DOHH2 (cell line): ENCODE results near the gene EGLN1.

ENCODE experiments used
- CTCF ChIP-seq: fragments of 200-600 bp; sonication (generic); IDR thresholded peaks from one replicate; pipeline ENCODE4 v1.5.1; 2014; ENCODE audit warnings: antibody characterized with exemption, mild to moderate bottlenecking, low read depth, low read length; ENCODE audit not compliant: poor library complexity, severe bottlenecking
- EZH2phosphoT487 ChIP-seq: fragments of 200-600 bp; sonication (generic); IDR thresholded peaks from 2 replicates; pipeline ENCODE4 v1.6.1; 2017; ENCODE audit warnings: borderline replicate concordance, mild to moderate bottlenecking, antibody characterized with exemption, low read length, moderate library complexity, mixed read lengths

GRCh38 chr1:231419147-231419546 lies 2.9 kb downstream of the EGLN1 start:
- TF ChIP-seq EZH2phosphoT487 (no peak), CTCF (no peak)
